SK-N-SH treated with all-trans-retinoic acid at 6 μM for 48 hours (cell line): ENCODE results near the gene GPR137B.
A peak's percentile ranks its signal among the peaks of the same experiment; 100 is the strongest.

Experiments
- ATAC-seq: fragments of 200-7000 bp; cut with Tn5 transposase; 3 replicates; pipeline ENCODE4 v1.9.1; 2020; ENCODE audit warnings: mild to moderate bottlenecking, moderate library complexity
- ARNTL ChIP-seq: fragments of 450-650 bp; formaldehyde crosslinking; IDR thresholded peaks from 2 replicates; pipeline ENCODE4 v1.5.0; 2020; ENCODE audit warnings: low read depth, mild to moderate bottlenecking, moderate library complexity, borderline replicate concordance
- BACH2 ChIP-seq: fragments of 250-450 bp; sonication (Bioruptor Pico); IDR thresholded peaks from 2 replicates; pipeline ENCODE4 v1.9.0; 2021; ENCODE audit warnings: mild to moderate bottlenecking, borderline replicate concordance
- CREB5 ChIP-seq: fragments of 250-450 bp; sonication (Bioruptor Pico); IDR thresholded peaks from 2 replicates; pipeline ENCODE4 v1.5.1; 2020; ENCODE audit warnings: low read depth, mild to moderate bottlenecking, moderate library complexity
- CSDC2 ChIP-seq: fragments of 250-450 bp; sonication (Bioruptor Pico); IDR thresholded peaks from 2 replicates; pipeline ENCODE4 v1.5.0; 2020; ENCODE audit warnings: mild to moderate bottlenecking, moderate library complexity
- ESRRG ChIP-seq: fragments of 250-450 bp; sonication (Bioruptor Pico); IDR thresholded peaks from 2 replicates; pipeline ENCODE4 v1.6.1; 2021; ENCODE audit warnings: mild to moderate bottlenecking
- GLIS3 ChIP-seq: fragments of 250-450 bp; sonication (Bioruptor Pico); IDR thresholded peaks from 2 replicates; pipeline ENCODE4 v1.5.0; 2020; ENCODE audit warnings: mild to moderate bottlenecking, moderate library complexity
- ISL1 ChIP-seq: fragments of 250-450 bp; sonication (Bioruptor Pico); IDR thresholded peaks from 2 replicates; pipeline ENCODE4 v2.1.2; 2022; ENCODE audit warnings: mild to moderate bottlenecking, moderate library complexity
- OSR1 ChIP-seq: fragments of 250-450 bp; sonication (Bioruptor Pico); IDR thresholded peaks from 2 replicates; pipeline ENCODE4 v1.8.0; 2022; ENCODE audit warnings: moderate library complexity, mild to moderate bottlenecking, inconsistent platforms
- PATZ1 ChIP-seq: fragments of 250-450 bp; sonication (Bioruptor Pico); IDR thresholded peaks from 2 replicates; pipeline ENCODE4 v1.8.0; 2020; ENCODE audit warnings: mild to moderate bottlenecking, moderate library complexity, borderline replicate concordance
- PPARA ChIP-seq: fragments of 250-450 bp; sonication (Bioruptor Pico); IDR thresholded peaks from 2 replicates; pipeline ENCODE4 v1.5.0; 2020; ENCODE audit warnings: mild to moderate bottlenecking, borderline replicate concordance
- RARB ChIP-seq: fragments of 250-450 bp; sonication (Bioruptor Pico); IDR thresholded peaks from 2 replicates; pipeline ENCODE4 v1.8.0; 2021; ENCODE audit warnings: mild to moderate bottlenecking, moderate library complexity
- SNAI2 ChIP-seq: fragments of 250-450 bp; sonication (Bioruptor Pico); IDR thresholded peaks from 2 replicates; pipeline ENCODE4 v1.5.0; 2020; ENCODE audit warnings: mild to moderate bottlenecking, moderate library complexity
- TCF4 ChIP-seq: fragments of 250-450 bp; sonication (Bioruptor Pico); IDR thresholded peaks from 2 replicates; pipeline ENCODE4 v1.8.0; 2021; ENCODE audit warnings: mild to moderate bottlenecking, moderate library complexity, borderline replicate concordance
- TOX ChIP-seq: fragments of 250-450 bp; sonication (Bioruptor Pico); IDR thresholded peaks from 2 replicates; pipeline ENCODE4 v1.8.0; 2021; ENCODE audit warnings: mild to moderate bottlenecking, moderate library complexity, borderline replicate concordance
- TSHZ2 ChIP-seq: fragments of 250-450 bp; sonication (Bioruptor Pico); IDR thresholded peaks from 2 replicates; pipeline ENCODE4 v1.5.0; 2020; ENCODE audit warnings: mild to moderate bottlenecking, moderate library complexity
- ZC3H10 ChIP-seq: fragments of 250-450 bp; sonication (Bioruptor Pico); IDR thresholded peaks from 2 replicates; pipeline ENCODE4 v1.5.1; 2021; ENCODE audit warnings: mild to moderate bottlenecking, moderate library complexity
- ZFP3 ChIP-seq: fragments of 250-450 bp; sonication (Bioruptor Pico); IDR thresholded peaks from 2 replicates; pipeline ENCODE4 v1.5.0; 2020; ENCODE audit warnings: mild to moderate bottlenecking, moderate library complexity
- ZFP30 ChIP-seq: fragments of 450-650 bp; formaldehyde crosslinking; IDR thresholded peaks from 2 replicates; pipeline ENCODE4 v1.5.0; 2022; ENCODE audit warnings: mild to moderate bottlenecking, moderate library complexity
- ZNF70 ChIP-seq: fragments of 450-650 bp; formaldehyde crosslinking; IDR thresholded peaks from 2 replicates; pipeline ENCODE4 v1.5.0; 2020; ENCODE audit warnings: mild to moderate bottlenecking, moderate library complexity
- ZNF8 ChIP-seq: fragments of 450-650 bp; formaldehyde crosslinking; IDR thresholded peaks from 2 replicates; pipeline ENCODE4 v1.5.0; 2020; ENCODE audit warnings: mild to moderate bottlenecking, moderate library complexity

The GPR137B gene

GRCh38 chr1:236128646-236129178 is 13.6 kb upstream of the GPR137B start (continued):
- TF ChIP-seq TSHZ2 (CRISPR knock-in tag) (no peak), PATZ1 (no peak), SNAI2 (CRISPR knock-in tag) (no peak), ZNF70 (CRISPR knock-in tag) (no peak), ZFP30 (CRISPR knock-in tag) (no peak), ISL1 (CRISPR knock-in tag) (no peak), CREB5 (CRISPR knock-in tag) (no peak), ZFP3 (CRISPR knock-in tag) (no peak)

- peak; percentile 14; the same call in 1 of the 3 replicates for ATAC-seq
- TF ChIP-seq ZNF70 (CRISPR knock-in tag): no peak
- TF ChIP-seq GLIS3 (CRISPR knock-in tag): no peak
- TF ChIP-seq SNAI2 (CRISPR knock-in tag): no peak
- no peak for TF ChIP-seq ZC3H10 (CRISPR knock-in tag)
- TF ChIP-seq ZFP3 (CRISPR knock-in tag): no peak
- TF ChIP-seq ISL1 (CRISPR knock-in tag): no peak
- no peak for TF ChIP-seq ZFP30 (CRISPR knock-in tag)
- TF ChIP-seq ARNTL (CRISPR knock-in tag): no peak
- no peak for TF ChIP-seq TOX
- no peak for TF ChIP-seq PPARA
- no peak for TF ChIP-seq ZNF8 (CRISPR knock-in tag)
- TF ChIP-seq PATZ1: no peak
- TF ChIP-seq BACH2 (CRISPR knock-in tag): no peak
- no peak for TF ChIP-seq ESRRG (CRISPR knock-in tag)
- no peak for TF ChIP-seq TSHZ2 (CRISPR knock-in tag)
Measured at GRCh38 chr1:236129306-236129705, 13.0 kb upstream of the GPR137B start.

- no peak for ATAC-seq
- TF ChIP-seq CSDC2 (no peak), TSHZ2 (CRISPR knock-in tag) (no peak), ZFP30 (CRISPR knock-in tag) (no peak), OSR1 (CRISPR knock-in tag) (no peak), TCF4 (no peak), CREB5 (CRISPR knock-in tag) (no peak), ESRRG (CRISPR knock-in tag) (no peak), BACH2 (CRISPR knock-in tag) (no peak), PATZ1 (no peak), RARB (CRISPR knock-in tag) (no peak), ARNTL (CRISPR knock-in tag) (no peak)
Measured at GRCh38 chr1:236130372-236130771, 12.0 kb upstream of the GPR137B start.
